NCI-H460 (cell line): Measurements from ENCODE around the gene HOXB7. TPM values are rescaled to one million over a fixed set of nuclear protein-coding genes. Genes with fewer than 3 reads are reported as not detected.

ENCODE experiments used
- DNase-seq: peaks from one replicate; pipeline ENCODE4 v3.0.0-alpha.2; 2016; ENCODE audit warnings: low read depth; ENCODE audit errors: extremely low read depth
- total RNA-seq: library from RNA; depleted of rRNA; stranded (reverse); fragments of >200 nt; shearing (Covaris generic); gene quantifications from 2 replicates; pipeline ENCODE4 v1.2.3, GENCODE V29; 2014

HOXB7 gene
- total RNA-seq, 1 experiment from 2014 or later = 13.0 TPM

- DNase-seq = no peak
Measured at GRCh38 chr17:48596735-48597527, 13.9 kb downstream of the HOXB7 start.

- no peak for DNase-seq
Measured at GRCh38 chr17:48596000-48596734, 14.7 kb downstream of the HOXB7 start.

- DNase-seq = no peak
Measured at GRCh38 chr17:48595278-48595999, 15.4 kb downstream of the HOXB7 start.

GRCh38 chr17:48594538-48595277 is 16.1 kb downstream of the HOXB7 start:
- DNase-seq = no peak

- DNase-seq = no peak
Measured at GRCh38 chr17:48593840-48594537, 16.8 kb downstream of the HOXB7 start.

- DNase-seq = no peak
Measured at GRCh38 chr17:48593126-48593829, 17.5 kb downstream of the HOXB7 start, which contains the start of gene HOXB5. TSS of gene HOXB5 (minus strand) at chr17:48593779. CDS start at chr17:48593682, 97 bp downstream.

- DNase-seq = no peak
Measured at GRCh38 chr17:48592577-48592976, 18.2 kb downstream of the HOXB7 start.

GRCh38 chr17:48592057-48592514 is 18.7 kb downstream of the HOXB7 start:
- DNase-seq = no peak

GRCh38 chr17:48591255-48592056 is 19.4 kb downstream of the HOXB7 start:
- no peak for DNase-seq

GRCh38 chr17:48590607-48591161 is 20.1 kb downstream of the HOXB7 start:
- no peak for DNase-seq

- DNase-seq = no peak
Measured at GRCh38 chr17:48589831-48590606, 20.8 kb downstream of the HOXB7 start, which contains the start of gene HOXB3. TSS of gene HOXB3 (minus strand) at chr17:48590241. CDS start at chr17:48552474, 37,767 bp downstream.

- no peak for DNase-seq
Measured at GRCh38 chr17:48589060-48589830, 21.6 kb downstream of the HOXB7 start.

GRCh38 chr17:48588528-48588927 is 22.3 kb downstream of the HOXB7 start:
- no peak for DNase-seq

GRCh38 chr17:48588074-48588415 is 22.8 kb downstream of the HOXB7 start:
- DNase-seq = no peak

- no peak for DNase-seq
Measured at GRCh38 chr17:48587276-48588073, 23.3 kb downstream of the HOXB7 start.
